Left lung (tissue), 10 donors: ENCODE data around the gene SRSF3. TPM values are rescaled to one million over a fixed set of nuclear protein-coding genes. Genes with fewer than 3 reads are reported as not detected.

Experiments
- ATAC-seq: fragments of 200-7000 bp; cut with Tn5 transposase; one replicate; pipeline ENCODE4 v1.9.1; 2020; ENCODE audit warnings: moderate library complexity
- DNase-seq, 4 donors: peaks; one replicate each; pipeline ENCODE4 v3.0.0-alpha.2; 2013 to 2020
- H3K27ac ChIP-seq, 2 donors: fragments of 200-600 bp; sonication (generic) in 1 of 2; one replicate each; pipeline versions ENCODE4 v1.5.0 to v1.8.0; 2020 to 2021
- H3K27me3 ChIP-seq, 2 donors: fragments of 200-600 bp; sonication (generic) in 1 of 2; one replicate each; pipeline versions ENCODE4 v1.5.0 to v1.8.0; 2020 to 2021
- H3K36me3 ChIP-seq, 2 donors: fragments of 200-600 bp; sonication (generic) in 1 of 2; one replicate each; pipeline versions ENCODE4 v1.5.0 to v1.8.0; 2020 to 2021
- H3K4me1 ChIP-seq, 2 donors: fragments of 200-600 bp; one replicate each; pipeline ENCODE4 v1.8.0; 2021
- H3K4me3 ChIP-seq, 2 donors: fragments of 200-600 bp; sonication (generic) in 1 of 2; one replicate each; pipeline versions ENCODE4 v1.5.0 to v1.8.0; 2020 to 2021; ENCODE audit warnings: mild to moderate bottlenecking in 1 of 2
- H3K9me3 ChIP-seq, 2 donors: fragments of 200-600 bp; sonication (generic) in 1 of 2; one replicate each; pipeline versions ENCODE4 v1.5.0 to v1.8.0; 2020 to 2021
- CTCF ChIP-seq, 2 donors: fragments of 200-600 bp; sonication (generic) in 1 of 2; IDR thresholded peaks; one replicate each; pipeline versions ENCODE4 v1.5.0 to v1.8.0; 2021; ENCODE audit warnings: antibody characterized with exemption in 2 of 2
- intact Hi-C, 2 donors: fragments of 100-400 bp; cut with DNase I; formaldehyde crosslinking; loops; one replicate each; pipeline versions ENCODE4 v1.11.2 to v1.14.2; 2022
- polyA plus RNA-seq, 6 donors: library from polyadenylated mRNA; unstranded; fragments of 120-200 nt; gene quantifications; one replicate each; pipeline ENCODE4 v1.2.1, GENCODE V29; 2013; ENCODE audit not compliant: insufficient read length in 6 of 6
- total RNA-seq, 2 donors: library from RNA; stranded (reverse); fragmentation: NEBNext Ultra II Directional; extraction: Animal tissue kit (Norgen Biotek cat#: 25700); gene quantifications; one replicate each; pipeline ENCODE4 v1.2.1, GENCODE V29; 2021
- donor health status: DM: no; HTN: yes; CAD: no.
- donor health status: DM: no; HTN: no; CAD: no.

SRSF3 gene
- total and polyA plus RNA-seq, 8 donors, result 173 to 634 (median 529) TPM

GRCh38 chr6:36642913-36643817 lies 49.0 kb downstream of the SRSF3 start:
- H3K27me3 ChIP-seq, result no peaks in the 10 kb centered on the region
- intact Hi-C loops, result no loop called here
- peak; percentile 84 for ATAC-seq
- H3K4me3 ChIP-seq, result no peak overlapping the region
- TF ChIP-seq CTCF (IDR thresholded peaks at IDR 0.05), result no peak
- H3K4me1 ChIP-seq, result peaks cover 0 to 19% of the 10 kb centered on the region in 2 donors
- H3K36me3 ChIP-seq, result no peaks in the 10 kb centered on the region
- H3K9me3 ChIP-seq, result no peaks in the 10 kb centered on the region
- peak in 1 of 4 donors; percentile 76 for DNase-seq
- no peak overlapping the region for H3K27ac ChIP-seq

- intact Hi-C loops, result no loop called here
- no peak for TF ChIP-seq CTCF (IDR thresholded peaks at IDR 0.05)
- no peaks in the 10 kb centered on the region for H3K9me3 ChIP-seq
- peak; percentile 50 for ATAC-seq
- peaks cover 0 to 19% of the 10 kb centered on the region in 2 donors for H3K4me1 ChIP-seq
- no peaks in the 10 kb centered on the region for H3K27me3 ChIP-seq
- H3K27ac ChIP-seq, result no peak overlapping the region
- DNase-seq, result no peak
- no peak overlapping the region for H3K4me3 ChIP-seq
- H3K36me3 ChIP-seq, result no peaks in the 10 kb centered on the region
Measured at GRCh38 chr6:36643977-36644376, 49.8 kb downstream of the SRSF3 start.

GRCh38 chr6:36649086-36649485 lies 54.9 kb downstream of the SRSF3 start:
- Histone ChIP-seq H3K9me3 (no peaks in the 10 kb centered on the region), H3K27me3 (no peaks in the 10 kb centered on the region), H3K36me3 (no peaks in the 10 kb centered on the region), H3K4me3 (no peak overlapping the region), H3K4me1 (peaks cover 0 to 37% of the 10 kb centered on the region in 2 donors), H3K27ac (no peak overlapping the region)
- ATAC-seq, result no peak
- intact Hi-C loops, result no loop called here
- DNase-seq, result no peak
- no peak for TF ChIP-seq CTCF (IDR thresholded peaks at IDR 0.05)

GRCh38 chr6:36649701-36650484 lies 55.7 kb downstream of the SRSF3 start:
- Histone ChIP-seq H3K4me3 (no peak overlapping the region), H3K27me3 (no peaks in the 10 kb centered on the region), H3K4me1 (peaks cover 0 to 29% of the 10 kb centered on the region in 2 donors), H3K27ac (no peak overlapping the region), H3K36me3 (no peaks in the 10 kb centered on the region), H3K9me3 (no peaks in the 10 kb centered on the region)
- DNase-seq, result no peak
- peak; percentile 14 for ATAC-seq
- TF ChIP-seq CTCF (IDR thresholded peaks at IDR 0.05), result no peak
- intact Hi-C loops, result no loop called here
